Measurements from ENCODE around the gene MLLT6.

The MLLT6 gene

DNA sequence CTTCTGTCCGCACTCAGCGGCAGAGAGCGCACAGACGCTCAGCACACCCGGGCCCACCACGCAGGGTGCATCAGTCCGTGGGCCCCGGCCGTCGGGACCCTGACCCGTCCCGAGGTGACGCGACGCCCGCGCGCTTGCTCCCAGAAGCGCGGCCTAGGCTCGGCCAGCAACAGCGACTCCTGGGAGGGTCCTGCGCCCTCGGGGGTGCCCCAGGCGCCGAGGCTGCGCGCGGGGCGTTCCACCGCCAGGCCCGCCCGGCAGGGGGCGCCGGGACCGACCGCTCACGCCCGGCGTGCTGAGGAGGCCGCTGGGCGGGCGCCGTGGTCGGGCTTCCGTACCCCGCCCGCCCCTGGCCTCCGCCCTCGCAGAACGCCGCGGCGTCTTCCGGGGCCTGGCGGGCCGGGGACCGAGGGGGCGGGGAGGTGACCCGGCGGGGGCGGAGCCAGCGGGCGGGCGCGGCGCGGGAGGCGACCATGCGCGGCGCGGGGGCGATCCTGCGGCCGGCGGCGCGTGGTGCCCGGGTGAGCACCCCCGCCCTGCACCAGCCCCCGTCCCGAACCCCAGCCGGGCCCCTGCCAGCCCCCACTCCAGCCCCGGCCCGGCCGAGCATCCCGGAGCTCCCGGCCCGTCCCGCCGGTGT, 24.9 kb downstream of the MLLT6 start, which contains the start of gene CISD3:
CISD3 (plus strand) TSS at position 456 of the 640 bp plus-strand sequence; CDS start at position 474, 18 bp downstream.
- DNase-seq = no peak

DNA sequence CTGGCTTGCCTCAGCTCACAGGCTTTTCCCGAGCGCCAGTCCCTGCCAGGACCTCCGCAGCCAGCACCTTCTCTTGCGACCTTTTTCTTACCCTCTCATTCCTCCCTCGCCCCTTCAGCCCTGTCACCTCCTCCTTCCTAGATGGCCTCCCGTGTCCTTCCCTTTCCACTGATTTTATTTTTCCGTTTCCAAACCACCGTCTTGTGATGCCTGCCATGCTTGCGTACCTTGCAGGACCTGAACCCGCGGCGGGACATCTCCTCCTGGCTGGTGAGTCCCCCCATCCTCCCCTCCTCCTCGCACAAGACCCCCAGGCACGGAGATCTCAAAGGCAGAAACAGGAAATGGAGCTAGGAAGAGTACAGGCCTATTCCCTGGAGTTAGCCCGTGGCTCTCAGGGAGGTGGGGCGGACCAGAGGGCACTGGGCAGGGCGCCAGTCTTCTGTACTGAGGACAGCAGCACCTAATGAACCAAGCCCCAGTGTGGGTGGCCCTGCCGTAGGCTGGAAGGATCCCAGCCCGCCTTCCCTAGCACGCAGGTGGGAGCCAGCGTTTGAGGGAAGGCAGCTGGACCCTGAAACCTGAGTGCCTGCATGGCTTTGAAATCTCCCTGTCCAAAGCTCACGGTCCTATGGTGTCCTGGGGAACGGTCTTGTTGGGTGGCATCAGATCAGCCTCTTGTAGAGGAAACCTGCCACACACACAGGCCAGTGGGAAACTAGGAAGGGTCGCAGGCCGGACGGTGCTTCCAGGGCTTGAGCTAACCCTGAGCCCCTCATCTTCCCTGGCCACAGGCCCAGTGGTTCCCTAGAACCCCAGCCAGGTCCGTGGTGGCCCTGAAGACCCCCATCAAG, 25.7 kb downstream of the MLLT6 start:
- no peak for DNase-seq

DNA sequence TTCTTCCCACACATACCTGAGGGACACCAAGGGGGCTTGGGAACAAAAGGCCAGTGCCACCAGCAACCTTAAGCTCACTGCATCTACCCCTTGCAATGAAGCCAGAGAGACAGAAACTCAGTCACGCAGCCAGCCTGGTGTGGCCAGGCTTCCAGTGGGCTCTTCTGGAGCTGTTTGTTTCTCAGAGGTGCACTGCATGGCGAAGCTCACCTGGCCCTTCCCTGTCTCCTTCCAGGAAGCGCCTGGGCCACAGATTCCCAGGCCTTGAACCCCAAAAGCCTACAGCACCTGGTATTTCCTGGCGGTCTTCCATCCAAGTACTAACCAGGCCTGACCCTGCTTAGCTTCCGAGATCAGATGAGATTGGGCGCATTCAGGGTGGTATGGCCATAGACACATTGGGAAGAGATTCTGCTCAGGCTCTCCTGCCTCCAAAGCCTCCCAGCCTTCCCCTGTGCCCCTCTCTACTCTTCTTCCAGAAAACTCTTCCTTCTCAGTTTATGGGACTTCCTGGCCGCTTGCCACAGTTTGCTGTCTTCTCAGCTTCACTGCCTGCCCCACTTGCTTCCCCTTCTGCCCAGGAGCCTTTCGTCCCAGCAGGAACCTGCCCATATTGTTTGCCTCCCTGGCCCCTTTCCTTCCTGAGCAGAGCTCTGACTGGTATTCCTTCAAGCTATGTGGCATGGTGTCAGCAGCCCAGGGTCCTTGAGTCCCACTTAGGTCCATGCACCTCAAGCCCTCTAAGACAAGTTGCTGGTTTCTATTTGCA, 26.6 kb downstream of the MLLT6 start:
- no peak for DNase-seq

- DNase-seq = no peak
These were observed 27.6 kb downstream of the MLLT6 start for GRCh38 chr17:38732376-38733281.

DNA sequence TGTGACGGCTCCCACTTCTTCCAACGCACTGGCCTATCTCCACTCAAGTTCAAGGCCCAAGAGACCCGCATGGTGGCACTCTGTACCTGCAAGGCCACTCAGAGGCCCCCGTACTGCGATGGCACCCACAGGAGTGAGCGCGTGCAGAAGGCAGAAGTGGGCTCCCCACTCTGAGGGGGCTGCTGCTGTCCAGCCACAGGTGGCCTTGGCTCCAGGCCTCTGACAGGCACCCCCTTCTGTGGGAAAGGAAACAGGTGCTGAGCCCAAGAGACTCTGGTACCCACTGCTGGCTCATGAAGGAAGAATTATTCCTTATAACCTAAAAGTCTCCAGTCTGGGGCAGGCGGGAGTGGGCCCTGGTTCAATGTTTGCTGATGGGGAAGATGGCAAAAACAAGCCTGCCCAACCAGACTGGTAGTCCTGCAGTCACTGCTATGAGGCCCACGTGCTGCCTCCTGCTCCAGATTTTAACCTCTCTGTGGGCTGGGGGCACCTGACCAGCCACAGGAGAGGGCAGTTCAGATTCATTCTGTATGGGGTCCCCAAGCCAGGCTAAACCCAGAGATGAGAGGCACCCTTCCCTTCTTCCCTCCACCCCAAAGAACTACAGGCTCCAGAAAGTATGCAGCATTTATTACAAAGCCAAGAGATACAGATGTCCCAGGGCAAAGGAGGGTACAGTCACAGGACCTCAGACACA, 28.4 kb downstream of the MLLT6 start:
- DNase-seq = no peak

DNA sequence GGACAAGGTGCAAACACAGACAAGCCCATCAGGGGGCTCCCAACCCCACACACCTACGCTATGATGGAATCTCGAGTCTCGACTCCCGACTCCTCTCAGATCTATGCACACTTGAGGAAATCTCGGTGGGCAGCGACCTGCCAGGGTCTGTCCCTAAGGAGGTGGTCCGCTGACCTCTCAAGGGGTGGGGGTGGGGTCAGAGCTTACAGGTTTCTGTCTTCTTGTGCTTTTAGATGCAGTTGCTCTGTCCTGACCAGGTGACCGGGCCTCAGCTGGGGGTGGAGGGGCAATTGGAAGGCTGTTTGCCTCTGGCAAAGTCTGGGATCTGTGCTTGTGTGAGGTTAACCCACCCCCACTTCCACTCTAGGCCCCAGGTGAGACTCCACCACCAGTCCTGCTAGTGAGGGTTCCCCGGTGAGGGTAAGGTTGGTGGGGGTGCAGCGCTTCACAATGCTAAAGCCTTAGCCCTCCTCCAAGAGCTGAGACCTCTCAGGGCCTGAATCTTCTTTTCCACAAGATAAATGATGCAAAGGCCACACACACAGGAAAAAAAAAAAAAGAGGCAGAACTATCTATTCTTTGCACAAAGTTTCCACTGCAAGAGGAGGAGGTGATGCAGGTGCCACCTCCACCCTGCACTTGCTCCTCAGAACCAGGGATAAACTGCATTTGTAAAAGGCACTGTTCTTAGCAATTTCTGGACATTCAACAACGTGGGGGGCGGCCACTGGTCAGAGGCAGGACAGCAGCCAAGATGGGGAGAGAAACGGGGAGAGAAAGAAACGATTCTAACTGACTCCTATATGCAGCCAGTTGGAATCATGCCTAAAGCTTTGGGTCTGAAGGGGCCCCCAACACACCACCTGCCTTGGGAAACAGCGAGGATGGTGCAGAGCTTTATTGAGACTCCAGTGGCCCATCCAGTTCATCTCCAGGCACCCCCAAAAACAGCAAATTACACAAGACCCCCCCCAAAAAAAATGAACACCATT, 29.2 kb downstream of the MLLT6 start:
- DNase-seq = no peak

GRCh38 chr17:38735161-38735997, 30.3 kb downstream of the MLLT6 start:
- DNase-seq = no peak

- DNase-seq = no peak
These were observed 33.1 kb downstream of the MLLT6 start for GRCh38 chr17:38738007-38738662.

GRCh38 chr17:38738686-38739085, 33.6 kb downstream of the MLLT6 start:
- DNase-seq = no peak

DNA sequence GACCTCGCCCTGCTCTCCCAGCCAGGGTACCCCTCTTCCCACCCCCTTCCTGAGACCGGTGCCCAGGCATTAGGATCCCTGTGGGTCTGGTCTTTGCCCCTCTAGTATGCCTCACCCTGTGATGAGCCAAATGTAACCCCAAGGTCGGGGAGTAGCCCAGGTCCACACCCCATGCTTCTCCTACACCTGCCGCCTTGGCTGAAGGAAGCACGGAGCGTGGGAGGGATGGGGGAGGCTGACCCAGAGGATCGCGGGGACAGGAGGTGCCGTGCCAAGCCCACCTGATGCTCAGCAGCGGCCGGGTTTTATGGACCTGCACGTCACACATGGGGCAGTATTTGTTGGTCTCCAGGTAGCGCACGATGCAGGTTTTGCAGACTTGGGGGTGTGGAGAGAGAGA, 34.2 kb downstream of the MLLT6 start:
- no peak for DNase-seq

GRCh38 chr17:38740044-38740443, 35.0 kb downstream of the MLLT6 start:
- DNase-seq = no peak

DNA sequence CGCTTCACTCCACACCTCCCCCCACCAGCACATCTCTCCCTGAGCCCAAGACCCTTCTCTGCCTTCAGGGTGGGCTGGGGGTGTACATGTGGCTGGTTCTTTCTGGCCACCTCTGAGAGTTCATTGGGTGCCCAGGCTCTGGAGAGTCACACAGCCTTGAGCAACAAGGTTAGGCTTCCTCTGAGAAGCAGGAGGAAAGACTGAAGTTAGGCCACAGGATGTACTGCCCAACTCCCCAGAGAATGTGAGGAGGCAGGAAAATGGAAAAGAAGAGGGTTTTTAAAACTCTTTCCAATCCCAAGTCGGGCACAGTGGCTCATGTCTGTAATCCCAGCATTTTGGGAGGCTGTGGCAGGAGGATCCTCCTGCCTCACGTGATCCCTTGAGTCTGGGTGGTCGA, 35.7 kb downstream of the MLLT6 start:
- DNase-seq = no peak

DNA sequence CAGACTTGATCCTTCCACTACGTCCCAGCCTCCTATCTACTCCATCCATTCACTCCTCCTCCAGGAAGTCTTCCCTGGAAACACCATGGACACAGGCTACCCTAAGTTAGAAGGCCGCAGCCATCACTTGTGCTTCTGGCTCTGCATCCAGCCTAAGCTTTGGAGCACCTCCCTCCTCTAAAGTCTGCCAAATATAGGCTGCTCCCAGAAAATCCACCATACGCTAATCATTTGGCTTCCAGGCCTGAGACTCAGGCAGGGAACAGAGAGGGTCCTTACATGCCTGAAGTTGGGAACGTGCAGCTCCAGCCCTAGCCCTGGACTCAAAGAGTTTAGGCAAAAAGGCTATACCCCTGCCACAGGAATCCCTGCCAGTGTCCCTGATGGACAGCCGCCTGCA, 36.4 kb downstream of the MLLT6 start:
- DNase-seq = no peak

DNA sequence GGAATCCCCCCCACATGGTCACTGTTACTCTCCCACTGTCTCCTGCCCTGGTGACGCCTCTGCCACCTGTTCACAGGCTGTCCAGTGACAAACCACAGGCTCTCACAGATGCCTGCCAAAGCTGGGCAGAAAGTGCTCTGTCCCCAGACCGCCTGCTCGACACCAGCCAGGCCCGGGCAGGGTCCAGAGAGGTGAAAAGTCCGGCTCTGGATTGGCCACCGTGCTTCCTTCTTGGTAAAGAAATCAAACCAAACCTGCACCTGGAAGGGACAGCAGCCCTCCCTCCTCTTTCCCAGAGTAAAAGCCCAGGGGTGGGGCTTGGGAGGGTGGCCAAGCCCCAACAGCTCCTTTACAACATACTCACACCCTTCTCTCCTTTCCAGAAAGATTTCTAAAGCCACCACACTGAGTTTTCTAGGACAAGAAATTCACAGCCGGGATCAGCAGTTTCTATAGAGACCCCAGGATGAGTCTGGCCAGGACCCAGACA, 36.9 kb downstream of the MLLT6 start:
- no peak for DNase-seq

GRCh38 chr17:38742411-38743308, 37.6 kb downstream of the MLLT6 start:
- DNase-seq = peak; percentile 61

DNA sequence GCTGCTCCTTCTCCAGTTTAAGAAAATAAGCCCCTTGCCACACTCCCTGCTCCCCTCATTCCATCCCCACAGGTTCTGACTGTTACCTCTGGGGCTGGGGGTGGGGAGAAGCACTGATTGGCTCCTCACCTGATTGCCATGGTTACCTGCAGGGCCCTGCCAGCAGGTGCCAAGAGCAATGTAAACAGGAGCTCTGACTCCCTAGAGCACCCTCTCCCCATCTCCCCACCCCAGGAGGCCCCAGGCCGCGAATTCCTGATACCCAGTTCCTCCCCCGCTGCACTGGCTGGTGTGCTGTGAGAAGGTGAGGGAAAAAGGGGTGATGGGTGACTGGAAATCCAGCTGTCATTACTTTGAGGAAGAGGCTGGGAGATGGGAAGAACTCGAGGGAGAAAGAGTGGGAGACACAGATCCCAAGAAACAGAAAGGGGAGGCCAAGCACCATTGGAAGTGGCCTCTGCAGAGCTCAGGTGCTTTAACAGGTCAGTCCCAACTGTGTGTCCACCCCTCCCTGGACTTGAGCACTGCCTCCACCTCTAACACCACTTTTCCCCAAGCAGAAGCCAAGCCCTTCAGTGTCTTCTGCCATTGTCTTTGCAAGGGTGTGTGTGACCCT, 38.6 kb downstream of the MLLT6 start:
- peak; percentile 78 for DNase-seq

DNA sequence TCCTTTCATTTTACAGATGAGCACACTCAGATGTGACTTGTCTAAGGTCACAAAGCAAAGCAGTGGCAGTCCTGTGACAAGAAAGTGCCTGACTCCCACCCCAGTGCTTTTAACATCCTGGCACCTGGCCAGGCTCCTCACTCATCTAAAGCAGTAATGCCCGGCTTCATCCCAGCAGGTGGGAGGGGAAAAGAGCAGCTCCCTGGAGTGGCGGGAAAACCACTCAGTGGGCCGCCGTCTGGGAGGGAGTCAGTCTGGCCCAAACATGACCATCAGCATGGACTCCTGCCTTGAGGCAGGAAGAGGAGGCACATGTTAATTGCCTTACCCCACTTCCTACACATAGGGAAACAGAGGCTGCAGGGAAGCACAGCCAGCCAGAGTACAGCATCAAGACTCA, 40.5 kb downstream of the MLLT6 start:
- DNase-seq = peak; percentile 68

Data from NCI-H1436 treated with DMSO at 0.1 percent for 48 hours (cell line).